Activated naive CD8-positive, alpha-beta T cell (primary cell): ENCODE measurements around the gene DOCK2.
"Not testable (repeated sequence)": the region's sequence is repeated elsewhere in the genome, so short reads cannot be mapped to it uniquely, and the experiment has no call there.

ENCODE experiments used
- H3K27ac Mint-ChIP-seq: one replicate; pipeline ENCODE4 v1.8.0; 2021; ENCODE audit warnings: mixed read lengths
- H3K27me3 Mint-ChIP-seq: one replicate; pipeline ENCODE4 v1.8.0; 2021; ENCODE audit warnings: mixed read lengths
- H3K36me3 Mint-ChIP-seq: one replicate; pipeline ENCODE4 v1.8.0; 2021; ENCODE audit warnings: mixed read lengths
- H3K4me1 Mint-ChIP-seq: one replicate; pipeline ENCODE4 v1.8.0; 2021; ENCODE audit warnings: low read depth, mixed read lengths
- H3K4me3 Mint-ChIP-seq: one replicate; pipeline ENCODE4 v1.8.0; 2021; ENCODE audit warnings: mild to moderate bottlenecking, mixed read lengths
- H3K9me3 Mint-ChIP-seq: one replicate; pipeline ENCODE4 v1.8.0; 2021; ENCODE audit warnings: low read depth, mixed read lengths

Gene DOCK2

GRCh38 chr5:169831331-169831730 is 194.3 kb downstream of the DOCK2 start:
- H3K27ac Mint-ChIP-seq, result peak overlapping the region; percentile 7

GRCh38 chr5:169832304-169832703 is 195.2 kb downstream of the DOCK2 start:
- Mint-ChIP-seq H3K27me3 (no peaks in the 10 kb centered on the region), H3K9me3 (no peaks in the 10 kb centered on the region), H3K27ac (no peak overlapping the region), H3K4me3 (no peak overlapping the region), H3K36me3 (peaks cover 12% of the 10 kb centered on the region), H3K4me1 (peaks cover 20% of the 10 kb centered on the region)

More at GRCh38 chr5:169831331-169831730, 194.3 kb downstream of the DOCK2 start:
- Mint-ChIP-seq H3K36me3 (peaks cover 12% of the 10 kb centered on the region), H3K4me3 (no peak overlapping the region), H3K9me3 (no peaks in the 10 kb centered on the region), H3K4me1 (peaks cover 20% of the 10 kb centered on the region), H3K27me3 (no peaks in the 10 kb centered on the region)

GRCh38 chr5:169832845-169833244 is 195.8 kb downstream of the DOCK2 start:
- Mint-ChIP-seq H3K9me3 (no peaks in the 10 kb centered on the region), H3K27me3 (no peaks in the 10 kb centered on the region), H3K4me1 (peaks cover 20% of the 10 kb centered on the region), H3K4me3 (no peak overlapping the region), H3K36me3 (peaks cover 11% of the 10 kb centered on the region), H3K27ac (no peak overlapping the region)

- H3K9me3 Mint-ChIP-seq, H3K27me3 Mint-ChIP-seq, H3K4me3 Mint-ChIP-seq, H3K27ac Mint-ChIP-seq: not testable (repeated sequence)
- H3K36me3 Mint-ChIP-seq, result peaks cover 12% of the 10 kb centered on the region
- peaks cover 12% of the 10 kb centered on the region for H3K4me1 Mint-ChIP-seq
Measured at GRCh38 chr5:169833681-169834292, 196.7 kb downstream of the DOCK2 start.

GRCh38 chr5:169834540-169834939 is 197.5 kb downstream of the DOCK2 start:
- H3K4me1 Mint-ChIP-seq, result peaks cover 11% of the 10 kb centered on the region
- peaks cover 12% of the 10 kb centered on the region for H3K36me3 Mint-ChIP-seq
- not testable (repeated sequence) for H3K4me3 Mint-ChIP-seq, H3K27me3 Mint-ChIP-seq, H3K9me3 Mint-ChIP-seq, H3K27ac Mint-ChIP-seq

GRCh38 chr5:169836835-169837536 is 199.9 kb downstream of the DOCK2 start:
- Mint-ChIP-seq H3K4me1 (peaks cover 11% of the 10 kb centered on the region), H3K4me3 (no peak overlapping the region), H3K27me3 (no peaks in the 10 kb centered on the region), H3K9me3 (no peaks in the 10 kb centered on the region), H3K27ac (peak overlapping the region; percentile 13), H3K36me3 (peaks cover 32% of the 10 kb centered on the region)

- peaks cover 32% of the 10 kb centered on the region for H3K36me3 Mint-ChIP-seq
- no peak overlapping the region for H3K27ac Mint-ChIP-seq
- no peak overlapping the region for H3K4me3 Mint-ChIP-seq
- peaks cover 7% of the 10 kb centered on the region for H3K4me1 Mint-ChIP-seq
- no peaks in the 10 kb centered on the region for H3K9me3 Mint-ChIP-seq
- no peaks in the 10 kb centered on the region for H3K27me3 Mint-ChIP-seq
Measured at GRCh38 chr5:169837686-169838085, 200.6 kb downstream of the DOCK2 start.

GRCh38 chr5:169838688-169839087 is 201.6 kb downstream of the DOCK2 start:
- Mint-ChIP-seq H3K4me1 (peaks cover 4% of the 10 kb centered on the region), H3K4me3 (no peak overlapping the region), H3K27ac (no peak overlapping the region), H3K9me3 (no peaks in the 10 kb centered on the region), H3K27me3 (no peaks in the 10 kb centered on the region), H3K36me3 (peaks cover 37% of the 10 kb centered on the region)

- no peaks in the 10 kb centered on the region for H3K27me3 Mint-ChIP-seq
- H3K4me3 Mint-ChIP-seq, result no peak overlapping the region
- no peaks in the 10 kb centered on the region for H3K4me1 Mint-ChIP-seq
- no peaks in the 10 kb centered on the region for H3K9me3 Mint-ChIP-seq
- peaks cover 46% of the 10 kb centered on the region for H3K36me3 Mint-ChIP-seq
- peak overlapping the region; percentile 31 for H3K27ac Mint-ChIP-seq
Measured at GRCh38 chr5:169840405-169840804, 203.3 kb downstream of the DOCK2 start.

- Mint-ChIP-seq H3K4me1 (no peaks in the 10 kb centered on the region), H3K9me3 (no peaks in the 10 kb centered on the region), H3K27me3 (no peaks in the 10 kb centered on the region), H3K27ac (no peak overlapping the region), H3K4me3 (no peak overlapping the region), H3K36me3 (peaks cover 53% of the 10 kb centered on the region)
Measured at GRCh38 chr5:169842699-169843098, 205.6 kb downstream of the DOCK2 start.

- Mint-ChIP-seq H3K36me3 (peaks cover 71% of the 10 kb centered on the region), H3K4me1 (no peaks in the 10 kb centered on the region), H3K9me3 (peaks cover 9% of the 10 kb centered on the region), H3K27ac (no peak overlapping the region), H3K27me3 (no peaks in the 10 kb centered on the region), H3K4me3 (no peak overlapping the region)
Measured at GRCh38 chr5:169847519-169847918, 210.4 kb downstream of the DOCK2 start.

GRCh38 chr5:169848271-169848670 is 211.2 kb downstream of the DOCK2 start:
- Mint-ChIP-seq H3K36me3 (peaks cover 73% of the 10 kb centered on the region), H3K4me3 (no peak overlapping the region), H3K27ac (no peak overlapping the region), H3K27me3 (no peaks in the 10 kb centered on the region), H3K9me3 (peaks cover 9% of the 10 kb centered on the region), H3K4me1 (peaks cover 2% of the 10 kb centered on the region)

GRCh38 chr5:169848792-169849191 is 211.7 kb downstream of the DOCK2 start:
- H3K4me1 Mint-ChIP-seq, result peaks cover 3% of the 10 kb centered on the region
- no peak overlapping the region for H3K27ac Mint-ChIP-seq
- H3K27me3 Mint-ChIP-seq, result no peaks in the 10 kb centered on the region
- H3K4me3 Mint-ChIP-seq, result no peak overlapping the region
- peaks cover 73% of the 10 kb centered on the region for H3K36me3 Mint-ChIP-seq
- H3K9me3 Mint-ChIP-seq, result peaks cover 9% of the 10 kb centered on the region

- Mint-ChIP-seq H3K9me3 (peaks cover 9% of the 10 kb centered on the region), H3K27ac (no peak overlapping the region), H3K4me3 (no peak overlapping the region), H3K27me3 (no peaks in the 10 kb centered on the region), H3K4me1 (peaks cover 11% of the 10 kb centered on the region), H3K36me3 (peaks cover 65% of the 10 kb centered on the region)
Measured at GRCh38 chr5:169850409-169850808, 213.3 kb downstream of the DOCK2 start.

GRCh38 chr5:169851321-169851850 is 214.3 kb downstream of the DOCK2 start:
- Mint-ChIP-seq H3K27me3 (no peaks in the 10 kb centered on the region), H3K36me3 (peaks cover 65% of the 10 kb centered on the region), H3K4me3 (no peak overlapping the region), H3K27ac (no peak overlapping the region), H3K4me1 (peaks cover 11% of the 10 kb centered on the region), H3K9me3 (peaks cover 9% of the 10 kb centered on the region)
